Panc1 (cell line): Measurements from ENCODE around the gene TNIP2. TPM values are rescaled to one million over a fixed set of nuclear protein-coding genes. Genes with fewer than 3 reads are reported as not detected.

ENCODE experiments used
- ATAC-seq: fragments of 200-7000 bp; cut with Tn5 transposase; 2 replicates; pipeline ENCODE4 v1.9.1; 2020; ENCODE audit warnings: mild to moderate bottlenecking, moderate library complexity
- BruUV-seq: library from RNA; stranded (reverse); fragments of 400-500 nt; replicated peaks from 2 replicates; lab custom pipeline; 2021; lab: Mats Ljungman, UMichigan
- CTCF ChIA-PET: fragments of 300-600 bp; sonication (Branson Sonifier 250); formaldehyde crosslinking; loops from one replicate; lab custom pipeline; 2022; ENCODE audit warnings: antibody characterized with exemption; lab: Charles Lee
- POLR2A ChIA-PET: fragments of 300-600 bp; sonication (Branson Sonifier 250); formaldehyde crosslinking; loops from one replicate; lab custom pipeline; 2022; ENCODE audit warnings: antibody characterized with exemption; lab: Charles Lee
- DNase-seq: peaks from one replicate; pipeline ENCODE4 v3.0.0-alpha.2; 2010; ENCODE audit warnings: low read depth, low spot score
- H3K27ac ChIP-seq: 2 replicates; pipeline ENCODE4 v1.5.1; 2011; ENCODE audit warnings: mild to moderate bottlenecking, low read length, inconsistent platforms
- H3K27me3 ChIP-seq: fragments of 200-500 bp; sonication (Bioruptor generic); 2 replicates; pipeline ENCODE4 v1.6.0; 2014; ENCODE audit warnings: low read length, inconsistent platforms; ENCODE audit not compliant: control insufficient read depth, insufficient read depth
- H3K36me3 ChIP-seq: fragments of 200-500 bp; sonication (Bioruptor generic); 2 replicates; pipeline ENCODE4 v1.5.1; 2014; ENCODE audit warnings: inconsistent platforms, mild to moderate bottlenecking, low read length, moderate library complexity; ENCODE audit not compliant: control insufficient read depth, insufficient read depth
- H3K4me1 ChIP-seq: 2 replicates; pipeline ENCODE4 v1.5.1; 2011; ENCODE audit warnings: inconsistent platforms, mild to moderate bottlenecking, low read length, moderate library complexity; ENCODE audit not compliant: control insufficient read depth, insufficient read depth
- H3K4me3 ChIP-seq, 2 experiments: 2 replicates each; pipeline ENCODE4 v1.5.1; 2011 to 2012; ENCODE audit warnings: low read depth in 2 of 2, low read length in 2 of 2, mild to moderate bottlenecking in 2 of 2, inconsistent platforms in 1 of 2, moderate library complexity in 1 of 2
- H3K9me3 ChIP-seq: fragments of 200-500 bp; sonication (Bioruptor generic); 2 replicates; pipeline ENCODE4 v1.5.1; 2014; ENCODE audit warnings: low read depth, mild to moderate bottlenecking, inconsistent platforms, low read length, moderate library complexity; ENCODE audit not compliant: control insufficient read depth, insufficient read depth
- CTCF ChIP-seq: fragments of 450-650 bp; IDR thresholded peaks from 2 replicates; pipeline ENCODE4 v1.5.1; 2017; ENCODE audit warnings: mild to moderate bottlenecking
- POLR2AphosphoS5 ChIP-seq: IDR thresholded peaks from 2 replicates; pipeline ENCODE4 v1.6.1; 2012; ENCODE audit warnings: mild to moderate bottlenecking, low read depth, low read length, moderate library complexity
- REST ChIP-seq, 2 experiments: IDR thresholded peaks; 2 replicates each; pipeline ENCODE4 v1.6.1; 2011 to 2012; ENCODE audit warnings: low read depth in 2 of 2, control low read depth in 1 of 2, low read length in 1 of 2, mild to moderate bottlenecking in 1 of 2, moderate library complexity in 1 of 2; ENCODE audit not compliant: insufficient read depth in 1 of 2
- SIN3A ChIP-seq: IDR thresholded peaks from 2 replicates; pipeline ENCODE4 v1.6.1; 2012; ENCODE audit warnings: low read depth, mild to moderate bottlenecking, low read length, moderate library complexity, borderline replicate concordance; ENCODE audit not compliant: insufficient read depth
- TCF7L2 ChIP-seq: IDR thresholded peaks from 2 replicates; pipeline ENCODE4 v1.6.1; 2011; ENCODE audit warnings: mild to moderate bottlenecking, low read depth, low read length, inconsistent platforms
- in situ Hi-C: cut with HindIII; loops from 2 replicates; pipeline ENCODE4 v1.10.0; 2016; ENCODE audit warnings: low sequenced_read_pairs, low pct_unique_long_range_greater_than_20kb
- intact Hi-C: fragments of 100-400 bp; cut with micrococcal nuclease; formaldehyde crosslinking; loops from one replicate; pipeline ENCODE4 v1.10.0; 2022; ENCODE audit not compliant: unreplicated experiment
- total RNA-seq: library from RNA; stranded (reverse); gene quantifications from one replicate; pipeline ENCODE4 v1.2.1, GENCODE V29; 2021; ENCODE audit not compliant: unreplicated experiment

Gene TNIP2
- total RNA-seq, 1 experiment from 2014 or later: 60.3 TPM

- in situ Hi-C loops: no loop called here
- intact Hi-C loops: no loop called here
Observed at GRCh38 chr4:2757426-2757825, 1.3 kb upstream of the TNIP2 start.

DNA sequence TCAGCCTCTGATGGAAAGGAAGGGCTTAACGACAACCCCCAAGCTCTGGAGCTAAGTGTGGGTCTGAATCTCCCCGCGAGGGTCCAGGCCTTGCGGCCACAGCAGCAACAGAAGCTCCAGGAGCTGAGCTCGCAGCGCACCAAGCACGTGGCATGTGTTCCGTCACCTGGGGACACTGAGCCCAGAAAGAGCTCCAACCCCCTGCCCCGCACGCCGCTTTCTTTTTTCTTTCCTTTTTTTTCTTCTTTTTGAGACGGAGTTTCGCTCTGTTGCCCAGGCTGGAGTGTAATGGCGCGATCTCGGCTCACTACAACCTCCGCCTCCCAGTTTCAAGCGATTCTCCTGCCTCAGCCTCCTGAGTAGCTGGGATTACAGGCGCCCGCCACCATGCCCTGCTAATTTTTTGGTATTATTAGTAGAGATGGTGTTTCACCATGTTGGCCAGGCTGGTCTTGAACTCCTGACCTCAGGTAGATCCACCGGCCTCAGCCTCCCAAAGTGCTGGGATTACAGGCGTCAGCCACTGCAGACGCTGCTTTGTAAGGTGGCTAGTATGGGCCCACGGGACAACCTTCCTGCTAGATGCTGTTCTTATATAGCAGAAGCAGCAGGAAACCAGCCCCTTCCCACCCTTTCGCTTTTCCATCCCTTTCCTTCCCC is 685 bp upstream of the TNIP2 start:
- BruUV-seq: no TSS peak
- Histone ChIP-seq H3K27me3 (no peaks in the 10 kb centered on the region), H3K4me3 (peak overlapping the region; percentile 32 to 45), H3K4me1 (0 out of 2 replicates have a peak, but pooled peaks cover 4% of the 10 kb centered on the region), H3K27ac (peak overlapping the region; percentile 75), H3K9me3 (no peaks in the 10 kb centered on the region), H3K36me3 (no peaks in the 10 kb centered on the region; the same call in 1 of the 2 replicates)
- in situ Hi-C loops (no loop called here), intact Hi-C loops (no loop called here)
- ChIA-PET CTCF (no interaction called here), POLR2A (no interaction called here)
- no peak for TF ChIP-seq CTCF
- TF ChIP-seq POLR2AphosphoS5: no peak
- no peak for TF ChIP-seq REST (IDR thresholded peaks at IDR 0.05; ENCODE audit: insufficient read depth in 1 of 2, low read depth in 2 of 2, low read length in 1 of 2)
- no peak for TF ChIP-seq TCF7L2
- no peak for TF ChIP-seq SIN3A
- DNase-seq (no peak), ATAC-seq (no peak)

More at GRCh38 chr4:2757426-2757825, 1.3 kb upstream of the TNIP2 start:
- TF ChIP-seq SIN3A: no peak
- TF ChIP-seq CTCF: no peak
- TF ChIP-seq TCF7L2: no peak
- TF ChIP-seq REST (IDR thresholded peaks at IDR 0.05; ENCODE audit: insufficient read depth in 1 of 2, low read depth in 2 of 2, low read length in 1 of 2): no peak
- TF ChIP-seq POLR2AphosphoS5: no peak
- Histone ChIP-seq H3K36me3 (no peaks in the 10 kb centered on the region; the same call in 1 of the 2 replicates), H3K4me1 (0 out of 2 replicates have a peak, but pooled peaks cover 4% of the 10 kb centered on the region), H3K27ac (no peak overlapping the region), H3K27me3 (no peaks in the 10 kb centered on the region), H3K9me3 (no peaks in the 10 kb centered on the region), H3K4me3 (no peak overlapping the region)
- ChIA-PET CTCF (no interaction called here), POLR2A (no interaction called here)
- ATAC-seq: no peak
- DNase-seq: no peak
- no TSS peak for BruUV-seq
